Keratinocyte (primary cell): ENCODE measurements around the gene FAM156B. TPM values are rescaled to one million over a fixed set of nuclear protein-coding genes. Genes with fewer than 3 reads are reported as not detected.

Experiments
- polyA plus RNA-seq, 5 experiments: library from polyadenylated mRNA; depleted of rRNA in 3 of 5; stranded (reverse) in 3 of 5; stranded (forward) in 1 of 5; unstranded in 1 of 5; fragments of >200 nt; gene quantifications; 1 replicate in 1 of 5; 2 replicates in 3 of 5; 3 replicates in 1 of 5; pipeline versions ENCODE4 v1.2.1 to v1.2.3, GENCODE V29; 2011 to 2012; ENCODE audit warnings: missing spikeins in 2 of 5, low read depth in 1 of 5, low replicate concordance in 1 of 5

Gene FAM156B
- polyA plus RNA-seq, 1 donor (not counting 4 experiments of a cell fraction or from before 2014, with no cell fraction given): 12.0 TPM

Other genes starting within 250 kb of the FAM156B start
- gene SSX7, start 242.4 kb upstream of the FAM156B start, polyA plus RNA-seq: not detected in 3 replicates
- gene SSX2, start 190.2 kb upstream of the FAM156B start, polyA plus RNA-seq: not detected in 3 replicates
- gene SSX2B, start 146.1 kb upstream of the FAM156B start, polyA plus RNA-seq: not detected in 3 replicates
- 0.07 to 0.08 TPM in 2 of 3 replicates, not detected in the other for gene SPANXN5, start 99.9 kb upstream of the FAM156B start, polyA plus RNA-seq
- not detected in 3 replicates for gene XAGE5, start 86.0 kb upstream of the FAM156B start, polyA plus RNA-seq
- gene XAGE3, start 29.2 kb upstream of the FAM156B start, polyA plus RNA-seq: not detected in 3 replicates
- gene FAM156A, start 61.2 kb downstream of the FAM156B start, polyA plus RNA-seq: 11.2 to 17.2 TPM (median 12.8 TPM) in 3 replicates
- 0.08 to 0.20 TPM (median 0.10 TPM) in 3 replicates for gene GPR173, start 151.5 kb downstream of the FAM156B start, polyA plus RNA-seq
- 13.9 to 20.2 TPM (median 17.9 TPM) in 3 replicates for gene TSPYL2, start 185.0 kb downstream of the FAM156B start, polyA plus RNA-seq
- 1.9 to 4.7 TPM (median 3.8 TPM) in 3 replicates for gene KANTR, start 196.8 kb downstream of the FAM156B start, polyA plus RNA-seq